ENCODE results near the gene PFDN6. TPM values are rescaled to one million over a fixed set of nuclear protein-coding genes. Genes with fewer than 3 reads are reported as not detected.
"Not testable (repeated sequence)": the region's sequence is repeated elsewhere in the genome, so short reads cannot be mapped to it uniquely, and the experiment has no call there.

The PFDN6 gene
- total RNA-seq, 1 experiment from 2014 or later: 54.7 TPM

- Mint-ChIP-seq H3K4me1 (ENCODE audit: insufficient read depth, unreplicated experiment) (peaks cover 36% of the 10 kb centered on the region), H3K4me3 (ENCODE audit: unreplicated experiment) (peak overlapping the region; percentile 99)
- CTCF ChIA-PET: interaction anchor here (1.1 to 1.4 kb wide), 2 partner anchors 9 to 24 kb away, joined by 4 to 10 read pairs; no protein-coding TSS in a partner anchor
Measured at GRCh38 chr6:33272275-33273128, 16.9 kb upstream of the PFDN6 start.

DNA sequence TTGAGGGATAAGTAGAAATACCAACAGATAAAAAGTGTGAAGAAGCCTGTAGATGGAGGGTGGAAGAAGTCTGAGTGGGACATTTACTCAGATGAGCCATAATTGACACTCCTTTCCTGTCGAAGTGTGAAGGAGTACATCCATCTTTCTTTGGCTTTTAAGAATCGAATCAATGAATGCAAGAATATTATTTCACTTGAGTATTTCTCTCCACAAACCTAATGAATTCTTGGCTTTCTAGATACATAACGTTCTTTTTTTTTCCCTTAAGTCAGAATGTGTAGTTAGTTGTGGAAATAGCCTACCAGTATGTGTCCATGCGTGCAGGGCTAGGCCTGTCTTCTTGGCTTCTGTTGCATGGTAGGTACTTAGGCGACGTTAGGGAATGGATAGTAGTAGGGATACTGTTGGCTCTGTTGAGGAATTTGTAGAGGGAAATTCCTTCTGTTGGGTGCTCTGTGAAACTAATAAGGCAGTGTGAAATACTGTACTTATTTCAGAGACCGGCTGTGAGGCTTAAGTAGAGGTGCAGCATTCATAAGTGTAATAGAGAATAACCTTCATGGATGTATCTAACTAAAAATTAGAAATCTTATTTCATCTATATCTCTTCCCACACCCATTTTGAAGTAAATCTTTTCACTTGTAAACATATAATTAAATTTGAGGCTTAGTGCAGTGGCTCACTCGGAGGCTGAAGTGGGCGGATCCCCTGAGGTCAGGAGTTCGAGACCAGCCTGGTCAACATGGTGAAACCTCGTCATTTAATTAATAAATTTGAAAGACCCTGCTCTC, 16.1 kb upstream of the PFDN6 start:
- BruUV-seq (replicated peaks): no TSS peak
- no peaks in the 10 kb centered on the region for H3K9me3 Mint-ChIP-seq (ENCODE audit: unreplicated experiment)
- TF ChIP-seq, protein P1, sequence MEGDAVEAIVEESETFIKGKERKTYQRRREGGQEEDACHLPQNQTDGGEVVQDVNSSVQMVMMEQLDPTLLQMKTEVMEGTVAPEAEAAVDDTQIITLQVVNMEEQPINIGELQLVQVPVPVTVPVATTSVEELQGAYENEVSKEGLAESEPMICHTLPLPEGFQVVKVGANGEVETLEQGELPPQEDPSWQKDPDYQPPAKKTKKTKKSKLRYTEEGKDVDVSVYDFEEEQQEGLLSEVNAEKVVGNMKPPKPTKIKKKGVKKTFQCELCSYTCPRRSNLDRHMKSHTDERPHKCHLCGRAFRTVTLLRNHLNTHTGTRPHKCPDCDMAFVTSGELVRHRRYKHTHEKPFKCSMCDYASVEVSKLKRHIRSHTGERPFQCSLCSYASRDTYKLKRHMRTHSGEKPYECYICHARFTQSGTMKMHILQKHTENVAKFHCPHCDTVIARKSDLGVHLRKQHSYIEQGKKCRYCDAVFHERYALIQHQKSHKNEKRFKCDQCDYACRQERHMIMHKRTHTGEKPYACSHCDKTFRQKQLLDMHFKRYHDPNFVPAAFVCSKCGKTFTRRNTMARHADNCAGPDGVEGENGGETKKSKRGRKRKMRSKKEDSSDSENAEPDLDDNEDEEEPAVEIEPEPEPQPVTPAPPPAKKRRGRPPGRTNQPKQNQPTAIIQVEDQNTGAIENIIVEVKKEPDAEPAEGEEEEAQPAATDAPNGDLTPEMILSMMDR (IDR thresholded peaks at IDR 0.05; ENCODE audit: unreplicated experiment): no peak
- peaks cover 36% of the 10 kb centered on the region for H3K4me1 Mint-ChIP-seq (ENCODE audit: insufficient read depth, unreplicated experiment)
- intact Hi-C loops (cut with micrococcal nuclease): no loop called here
- H3K27me3 Mint-ChIP-seq (ENCODE audit: insufficient read depth, unreplicated experiment): no peaks in the 10 kb centered on the region
- peaks cover 82% of the 10 kb centered on the region for H3K36me3 Mint-ChIP-seq (ENCODE audit: insufficient read depth, unreplicated experiment)
- CTCF ChIA-PET: interaction anchor here (1.4 kb wide), 1 partner anchor 10 kb away, joined by 4 read pairs; no protein-coding TSS in a partner anchor
- DNase-seq (ENCODE audit: unreplicated experiment): no peak
- H3K27ac Mint-ChIP-seq (ENCODE audit: low read depth, unreplicated experiment): peak overlapping the region; percentile 100
- H3K4me3 Mint-ChIP-seq (ENCODE audit: unreplicated experiment): peak overlapping the region; percentile 99
- POLR2A ChIA-PET: interaction anchor here (1.2 to 5.4 kb wide), 17 partner anchors 8 to 1096 kb away, joined by 3 to 155 read pairs (median 18); partner anchors contain the start of genes BAK1, BRD2, PFDN6 and RGL2

More at GRCh38 chr6:33272275-33273128, 16.9 kb upstream of the PFDN6 start:
- Mint-ChIP-seq H3K27ac (ENCODE audit: low read depth, unreplicated experiment) (peak overlapping the region; percentile 100), H3K9me3 (ENCODE audit: unreplicated experiment) (no peaks in the 10 kb centered on the region), H3K27me3 (ENCODE audit: insufficient read depth, unreplicated experiment) (no peaks in the 10 kb centered on the region), H3K36me3 (ENCODE audit: insufficient read depth, unreplicated experiment) (peaks cover 84% of the 10 kb centered on the region)
- POLR2A ChIA-PET: interaction anchor here (0.6 to 5.4 kb wide), 37 partner anchors 9 to 1731 kb away, joined by 3 to 155 read pairs (median 7); partner anchors contain the start of genes BAG6, BAK1, BRD2 and CUTA
- DNase-seq (ENCODE audit: unreplicated experiment): no peak
- intact Hi-C loops (cut with micrococcal nuclease): no loop called here
- TSS peak; percentile 60 for BruUV-seq (replicated peaks)
- TF ChIP-seq, protein P1 (IDR thresholded peaks at IDR 0.05; ENCODE audit: unreplicated experiment): no peak

DNA sequence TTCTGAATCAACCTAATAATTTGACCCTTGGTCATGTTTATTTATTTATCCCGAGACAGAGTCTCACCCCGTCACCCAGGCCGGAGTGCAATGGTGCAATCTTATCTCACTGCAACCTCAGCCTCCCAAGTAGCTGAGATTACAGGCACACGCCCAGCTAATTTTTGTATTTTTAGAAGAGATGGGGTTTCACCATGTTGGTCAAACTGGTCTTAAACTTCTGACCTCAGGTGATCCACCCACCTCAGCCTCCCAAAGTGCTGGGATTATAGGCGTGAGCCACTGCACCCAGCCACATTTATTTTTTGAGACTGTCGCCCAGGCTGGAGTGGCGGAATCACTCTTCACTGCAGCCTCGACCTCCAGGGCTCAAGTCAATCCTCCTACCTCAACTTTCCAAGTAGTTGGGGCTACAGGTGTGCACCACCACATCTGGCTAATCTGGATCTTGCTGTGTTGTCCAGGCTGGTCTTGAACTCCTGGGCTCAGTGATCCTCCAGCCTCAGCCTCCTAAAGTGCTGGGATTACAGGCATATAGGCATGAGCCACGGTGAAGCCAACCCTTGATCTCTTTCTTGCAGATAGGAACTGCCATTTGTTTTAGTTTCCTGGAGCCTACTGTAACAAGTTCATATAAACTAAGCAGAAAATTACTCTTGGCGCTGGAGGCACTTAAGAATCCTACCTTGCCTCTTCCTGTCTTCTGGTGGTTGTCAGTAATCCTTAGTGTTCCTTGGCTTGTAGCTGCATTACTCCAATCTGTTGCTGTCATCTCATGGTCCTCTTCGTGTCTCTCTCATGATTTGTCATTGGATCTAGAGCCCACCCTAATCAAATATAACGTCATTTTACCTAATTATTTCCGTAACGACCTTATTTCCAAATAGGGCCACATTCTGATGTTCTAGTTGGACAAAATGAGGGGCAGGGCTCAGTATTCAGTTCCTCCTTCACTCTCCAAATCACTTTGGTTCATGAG, 15.2 kb upstream of the PFDN6 start:
- Mint-ChIP-seq H3K4me3 (ENCODE audit: unreplicated experiment) (peak overlapping the region; percentile 99), H3K4me1 (ENCODE audit: insufficient read depth, unreplicated experiment) (peaks cover 36% of the 10 kb centered on the region), H3K27ac (ENCODE audit: low read depth, unreplicated experiment) (peak overlapping the region; percentile 92), H3K27me3 (ENCODE audit: insufficient read depth, unreplicated experiment) (no peaks in the 10 kb centered on the region), H3K36me3 (ENCODE audit: insufficient read depth, unreplicated experiment) (peaks cover 74% of the 10 kb centered on the region), H3K9me3 (ENCODE audit: unreplicated experiment) (no peaks in the 10 kb centered on the region)
- intact Hi-C loops (cut with micrococcal nuclease): no loop called here
- TF ChIP-seq, protein P1 (IDR thresholded peaks at IDR 0.05; ENCODE audit: unreplicated experiment): no peak
- no peak for DNase-seq (ENCODE audit: unreplicated experiment)
- ChIA-PET CTCF (interaction anchor here (1.2 kb wide), 1 partner anchor 25 kb away, joined by 4 read pairs; no protein-coding TSS in a partner anchor), POLR2A (interaction anchor here (1.0 to 2.6 kb wide), 6 partner anchors 15 to 303 kb away, joined by 3 to 43 read pairs (median 4); partner anchors contain the start of genes PFDN6, RGL2, RING1 and WDR46)
- BruUV-seq (replicated peaks): no TSS peak

GRCh38 chr6:33275795-33276580, 13.4 kb upstream of the PFDN6 start:
- DNase-seq (ENCODE audit: unreplicated experiment); intact Hi-C loops (cut with micrococcal nuclease); H3K9me3 Mint-ChIP-seq (ENCODE audit: unreplicated experiment); H3K27me3 Mint-ChIP-seq (ENCODE audit: insufficient read depth, unreplicated experiment); BruUV-seq (replicated peaks): not testable (repeated sequence)
- CTCF ChIA-PET: interaction anchor here (0.6 to 2.9 kb wide), 5 partner anchors 10 to 382 kb away, joined by 3 to 18 read pairs (median 3); partner anchors contain the start of genes PFDN6 and WDR46
- POLR2A ChIA-PET: interaction anchor here (0.7 to 5.6 kb wide), 13 partner anchors 13 to 304 kb away, joined by 3 to 73 read pairs (median 10); partner anchors contain the start of genes PFDN6, RGL2, RING1 and WDR46
- peak overlapping the region; percentile 99 for H3K4me3 Mint-ChIP-seq (ENCODE audit: unreplicated experiment)
- peaks cover 30% of the 10 kb centered on the region for H3K4me1 Mint-ChIP-seq (ENCODE audit: insufficient read depth, unreplicated experiment)
- peaks cover 75% of the 10 kb centered on the region for H3K36me3 Mint-ChIP-seq (ENCODE audit: insufficient read depth, unreplicated experiment)
- peak overlapping the region; percentile 80 for H3K27ac Mint-ChIP-seq (ENCODE audit: low read depth, unreplicated experiment)

All from MCF 10A (cell line).